ENCODE data around the gene ZNF792.
"Not testable (repeated sequence)": the region's sequence is repeated elsewhere in the genome, so short reads cannot be mapped to it uniquely, and the experiment has no call there.

The ZNF792 gene

GRCh38 chr19:34926685-34927375 lies 37.2 kb downstream of the ZNF792 start, which contains the start of gene ZNF30:
Gene ZNF30, plus strand, starts transcription at chr19:34926903. Its CDS starts 3,045 bp downstream, at chr19:34929948.
- in situ Hi-C loops (cut with MboI; ENCODE audit: low sequenced_read_pairs) = no loop called here

- in situ Hi-C loops (cut with MboI; ENCODE audit: low sequenced_read_pairs) = no loop called here
Measured at GRCh38 chr19:34926361-34926684, 37.7 kb downstream of the ZNF792 start.

DNA sequence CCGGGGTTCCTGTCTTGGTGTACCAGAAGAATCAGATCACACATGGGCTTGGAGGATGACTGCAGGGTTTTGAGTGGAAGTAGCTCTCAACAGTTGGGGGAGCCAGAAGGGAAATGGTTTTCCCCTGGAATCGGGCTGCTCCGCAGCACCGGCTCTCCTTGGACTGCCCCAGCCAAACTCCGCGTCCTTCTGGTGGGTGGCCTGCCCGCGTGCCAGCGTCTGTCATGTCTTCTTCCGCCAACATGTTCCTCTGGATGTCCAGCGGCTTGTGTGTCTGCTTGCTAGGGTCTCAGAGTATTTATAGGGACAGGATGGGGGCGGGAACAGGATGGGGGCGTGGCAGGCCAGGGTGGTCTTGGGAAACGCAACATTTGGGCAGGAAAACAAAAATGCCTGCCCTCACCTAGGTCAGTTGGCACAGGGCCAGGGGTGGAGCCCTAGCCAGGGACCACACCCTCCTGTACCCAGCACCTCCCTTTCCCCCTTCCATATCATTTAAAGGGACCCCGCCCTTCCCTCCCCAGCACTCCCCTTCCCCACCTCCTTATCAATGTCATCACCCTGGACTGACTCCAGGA lies 38.7 kb downstream of the ZNF792 start:
- in situ Hi-C loops (cut with MboI; ENCODE audit: low sequenced_read_pairs) = no loop called here

DNA sequence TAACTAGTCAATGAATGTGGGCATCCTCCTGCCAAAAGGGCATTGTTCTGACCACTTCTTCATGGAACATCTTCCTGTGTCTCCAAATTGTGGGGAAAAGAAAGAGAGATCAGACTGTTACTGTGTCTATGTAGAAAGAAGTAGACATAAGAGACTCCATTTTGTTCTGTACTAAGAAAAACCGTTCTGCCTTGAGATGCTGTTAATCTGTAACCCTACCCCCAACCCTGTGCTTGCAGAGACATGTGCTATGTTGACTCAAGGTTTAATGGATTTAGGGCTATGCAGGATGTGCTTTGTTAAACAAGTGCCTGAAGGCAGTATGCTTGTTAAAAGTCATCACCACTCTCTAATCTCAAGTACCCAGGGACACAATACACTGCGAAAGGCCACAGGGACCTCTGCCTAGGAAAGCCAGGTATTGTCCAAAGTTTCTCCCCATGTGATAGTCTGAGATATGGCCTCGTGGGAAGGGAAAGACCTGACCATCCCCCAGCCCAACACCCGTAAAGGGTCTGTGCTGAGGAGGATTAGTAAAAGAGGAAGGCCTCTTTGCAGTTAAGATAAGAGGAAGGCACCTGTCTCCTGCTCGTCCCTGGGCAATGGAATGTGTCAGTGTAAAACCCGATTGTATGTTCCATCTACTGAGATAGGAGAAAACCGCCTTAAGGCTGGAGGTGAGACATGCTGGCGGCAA lies 43.8 kb downstream of the ZNF792 start:
- in situ Hi-C loops (cut with MboI; ENCODE audit: low sequenced_read_pairs) = not testable (repeated sequence)

DNA sequence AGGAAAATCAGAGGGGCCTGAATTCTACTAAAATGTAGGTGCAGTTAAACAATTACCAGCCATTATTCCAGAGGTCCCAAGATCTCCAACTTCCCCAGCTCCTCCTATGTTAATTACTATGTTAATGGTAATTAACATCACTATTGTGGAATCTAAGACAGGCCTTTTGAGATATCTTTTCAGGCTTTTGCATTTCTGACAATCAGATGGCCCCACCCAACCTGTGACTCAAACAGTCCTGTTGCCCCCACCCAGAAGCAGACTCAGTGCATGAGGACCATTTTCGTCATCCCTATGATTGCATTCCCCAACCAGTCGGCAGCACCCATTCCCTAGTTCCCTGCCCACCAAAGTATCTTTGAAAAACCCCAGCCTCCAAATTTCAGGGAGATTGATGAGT lies 45.8 kb downstream of the ZNF792 start:
- in situ Hi-C loops (cut with MboI; ENCODE audit: low sequenced_read_pairs) = no loop called here

DNA sequence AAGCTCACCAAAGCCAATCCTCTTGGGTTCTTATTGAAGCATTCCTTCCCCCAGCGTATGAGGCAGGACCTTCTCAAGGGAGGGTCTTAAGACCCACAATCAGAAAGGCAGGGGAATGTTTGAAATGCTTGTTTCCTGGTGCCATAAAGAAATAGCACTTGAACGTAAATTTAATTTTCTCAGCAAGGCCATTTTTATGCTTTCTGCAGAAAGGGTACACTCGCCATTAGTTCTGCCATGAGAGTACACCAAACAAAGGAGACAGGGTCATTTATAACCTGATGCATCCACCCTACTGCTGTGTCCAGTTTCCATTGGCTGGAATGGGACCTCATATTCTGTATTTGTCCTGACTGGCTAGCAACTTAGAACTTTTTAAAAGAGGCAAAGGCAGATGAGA lies 46.9 kb downstream of the ZNF792 start:
- in situ Hi-C loops (cut with MboI; ENCODE audit: low sequenced_read_pairs) = not testable (repeated sequence)

- in situ Hi-C loops (cut with MboI; ENCODE audit: low sequenced_read_pairs) = no loop called here
Measured at GRCh38 chr19:34910770-34911169, 53.3 kb downstream of the ZNF792 start.
